Mesothelial cell of epicardium (in vitro differentiated cells): ENCODE results near the gene MANF. TPM values are rescaled to one million over a fixed set of nuclear protein-coding genes. Genes with fewer than 3 reads are reported as not detected.

Experiments
- DNase-seq, 2 experiments: peaks; one replicate each; pipeline ENCODE4 v3.0.0; 2021; ENCODE audit warnings: low spot score in 2 of 2; ENCODE audit not compliant: unreplicated experiment in 2 of 2
- H3K27ac Mint-ChIP-seq: 2 replicates; pipeline ENCODE4 v1.8.0; 2021; ENCODE audit warnings: mixed read lengths
- H3K27me3 Mint-ChIP-seq: 2 replicates; pipeline ENCODE4 v1.8.0; 2021; ENCODE audit warnings: low read depth, mixed read lengths
- H3K36me3 Mint-ChIP-seq: 2 replicates; pipeline ENCODE4 v1.8.0; 2021; ENCODE audit warnings: mixed read lengths
- H3K4me1 Mint-ChIP-seq: 2 replicates; pipeline ENCODE4 v1.8.0; 2021; ENCODE audit warnings: mixed read lengths
- H3K4me3 Mint-ChIP-seq: 2 replicates; pipeline ENCODE4 v1.8.0; 2021; ENCODE audit warnings: mild to moderate bottlenecking, moderate library complexity, mixed read lengths
- H3K9me3 Mint-ChIP-seq: 2 replicates; pipeline ENCODE4 v1.8.0; 2021; ENCODE audit warnings: mixed read lengths
- CTCF ChIP-seq: fragments of 200-600 bp; sonication (generic); IDR thresholded peaks from one replicate; pipeline ENCODE4 v1.5.0; 2021; ENCODE audit warnings: antibody characterized with exemption; ENCODE audit not compliant: unreplicated experiment
- total RNA-seq: library from RNA; stranded (reverse); gene quantifications from 3 replicates; pipeline ENCODE4 v1.2.1, GENCODE V29; 2021

Gene MANF
- total RNA-seq, 1 donor from 2014 or later, result 99.7 TPM

GRCh38 chr3:51401735-51402134 is 16.6 kb downstream of the MANF start:
- no peak for TF ChIP-seq CTCF
- Mint-ChIP-seq H3K27ac (no peak overlapping the region), H3K27me3 (no peaks in the 10 kb centered on the region), H3K4me1 (no peaks in the 10 kb centered on the region), H3K9me3 (no peaks in the 10 kb centered on the region), H3K36me3 (peaks cover 16% of the 10 kb centered on the region), H3K4me3 (no peak overlapping the region)
- no peak for DNase-seq

GRCh38 chr3:51403675-51404074 is 18.6 kb downstream of the MANF start:
- H3K36me3 Mint-ChIP-seq, result peaks cover 14% of the 10 kb centered on the region
- H3K27ac Mint-ChIP-seq, result no peak overlapping the region
- no peaks in the 10 kb centered on the region for H3K27me3 Mint-ChIP-seq
- peaks cover 3% of the 10 kb centered on the region for H3K4me1 Mint-ChIP-seq
- H3K4me3 Mint-ChIP-seq, result no peak overlapping the region
- H3K9me3 Mint-ChIP-seq, result no peaks in the 10 kb centered on the region
- TF ChIP-seq CTCF, result no peak
- DNase-seq, result no peak

GRCh38 chr3:51408021-51408420 is 22.9 kb downstream of the MANF start:
- Mint-ChIP-seq H3K4me1 (peaks cover 3% of the 10 kb centered on the region), H3K27ac (no peak overlapping the region), H3K4me3 (no peak overlapping the region), H3K36me3 (peaks cover 24% of the 10 kb centered on the region), H3K27me3 (no peaks in the 10 kb centered on the region), H3K9me3 (no peaks in the 10 kb centered on the region)
- TF ChIP-seq CTCF, result no peak
- no peak for DNase-seq

- DNase-seq, result no peak
- Mint-ChIP-seq H3K27me3 (no peaks in the 10 kb centered on the region), H3K4me3 (no peak overlapping the region), H3K4me1 (peaks cover 3% of the 10 kb centered on the region), H3K36me3 (peaks cover 26% of the 10 kb centered on the region), H3K9me3 (no peaks in the 10 kb centered on the region), H3K27ac (no peak overlapping the region)
- TF ChIP-seq CTCF, result no peak
These were observed 23.7 kb downstream of the MANF start for GRCh38 chr3:51408813-51409212.

GRCh38 chr3:51422211-51422610 is 37.1 kb downstream of the MANF start:
- Mint-ChIP-seq H3K36me3 (peaks cover 19% of the 10 kb centered on the region), H3K9me3 (no peaks in the 10 kb centered on the region), H3K27ac (no peak overlapping the region), H3K4me3 (no peak overlapping the region), H3K27me3 (no peaks in the 10 kb centered on the region), H3K4me1 (no peaks in the 10 kb centered on the region)
- no peak for TF ChIP-seq CTCF
- DNase-seq, result no peak

GRCh38 chr3:51426921-51427320 is 41.8 kb downstream of the MANF start:
- H3K9me3 Mint-ChIP-seq, result no peaks in the 10 kb centered on the region
- TF ChIP-seq CTCF, result no peak

More at GRCh38 chr3:51426921-51427320, 41.8 kb downstream of the MANF start:
- DNase-seq, result no peak
- H3K4me3 Mint-ChIP-seq, result no peak overlapping the region
- no peaks in the 10 kb centered on the region for H3K27me3 Mint-ChIP-seq
- no peaks in the 10 kb centered on the region for H3K4me1 Mint-ChIP-seq
- H3K27ac Mint-ChIP-seq, result no peak overlapping the region
- H3K36me3 Mint-ChIP-seq, result peaks cover 12% of the 10 kb centered on the region
